NCI-H345 treated with DMSO at 0.1 percent for 48 hours (cell line): ENCODE results near the gene PRKCE.
"Not testable (repeated sequence)": the region's sequence is repeated elsewhere in the genome, so short reads cannot be mapped to it uniquely, and the experiment has no call there.

ENCODE experiments used
- DNase-seq: peaks from one replicate; lab custom pipeline; 2025; ENCODE audit not compliant: unreplicated experiment; lab: John Stamatoyannopoulos, UW

PRKCE gene

GRCh38 chr2:45696708-45697107 lies 45.2 kb downstream of the PRKCE start:
- no peak for DNase-seq

GRCh38 chr2:45697190-45697589 lies 45.7 kb downstream of the PRKCE start:
- DNase-seq, result no peak

GRCh38 chr2:45698554-45698953 lies 47.1 kb downstream of the PRKCE start:
- DNase-seq, result no peak

- no peak for DNase-seq
Measured at GRCh38 chr2:45699032-45699658, 47.7 kb downstream of the PRKCE start.

- DNase-seq, result no peak
Measured at GRCh38 chr2:45700407-45701013, 49.0 kb downstream of the PRKCE start.

- DNase-seq, result no peak
Measured at GRCh38 chr2:45705233-45705632, 53.8 kb downstream of the PRKCE start.

GRCh38 chr2:45706033-45706432 lies 54.6 kb downstream of the PRKCE start:
- no peak for DNase-seq

- no peak for DNase-seq
Measured at GRCh38 chr2:45707006-45707405, 55.5 kb downstream of the PRKCE start.

- DNase-seq, result no peak
Measured at GRCh38 chr2:45707661-45708060, 56.2 kb downstream of the PRKCE start.

GRCh38 chr2:45708501-45708900 lies 57.0 kb downstream of the PRKCE start:
- DNase-seq, result no peak

- no peak for DNase-seq
Measured at GRCh38 chr2:45709137-45709536, 57.7 kb downstream of the PRKCE start.

GRCh38 chr2:45710468-45710867 lies 59.0 kb downstream of the PRKCE start:
- no peak for DNase-seq

GRCh38 chr2:45711224-45711623 lies 59.7 kb downstream of the PRKCE start:
- no peak for DNase-seq

GRCh38 chr2:45712570-45712969 lies 61.1 kb downstream of the PRKCE start:
- DNase-seq, result no peak

- no peak for DNase-seq
Measured at GRCh38 chr2:45713136-45713535, 61.7 kb downstream of the PRKCE start.

GRCh38 chr2:45713591-45713990 lies 62.1 kb downstream of the PRKCE start:
- DNase-seq, result no peak

- no peak for DNase-seq
Measured at GRCh38 chr2:45714679-45715078, 63.2 kb downstream of the PRKCE start.

- no peak for DNase-seq
Measured at GRCh38 chr2:45715601-45716379, 64.3 kb downstream of the PRKCE start.

GRCh38 chr2:45716432-45716831 lies 65.0 kb downstream of the PRKCE start:
- DNase-seq, result not testable (repeated sequence)

GRCh38 chr2:45716915-45717314 lies 65.4 kb downstream of the PRKCE start:
- no peak for DNase-seq

GRCh38 chr2:45720210-45720609 lies 68.7 kb downstream of the PRKCE start:
- no peak for DNase-seq

GRCh38 chr2:45721150-45721549 lies 69.7 kb downstream of the PRKCE start:
- DNase-seq, result no peak
